ENCODE results near the gene SIGMAR1. TPM values are rescaled to one million over a fixed set of nuclear protein-coding genes. Genes with fewer than 3 reads are reported as not detected.

SIGMAR1 gene
- total RNA-seq, 2 donors from 2014 or later, result 26.7 to 57.1 TPM

- Histone ChIP-seq H3K27me3 (peaks cover 3 to 10% of the 10 kb centered on the region in 2 donors), H3K4me1 (peaks cover 40% of the 10 kb centered on the region)
Observed at GRCh38 chr9:34588671-34589635, 48.6 kb downstream of the SIGMAR1 start.

DNA sequence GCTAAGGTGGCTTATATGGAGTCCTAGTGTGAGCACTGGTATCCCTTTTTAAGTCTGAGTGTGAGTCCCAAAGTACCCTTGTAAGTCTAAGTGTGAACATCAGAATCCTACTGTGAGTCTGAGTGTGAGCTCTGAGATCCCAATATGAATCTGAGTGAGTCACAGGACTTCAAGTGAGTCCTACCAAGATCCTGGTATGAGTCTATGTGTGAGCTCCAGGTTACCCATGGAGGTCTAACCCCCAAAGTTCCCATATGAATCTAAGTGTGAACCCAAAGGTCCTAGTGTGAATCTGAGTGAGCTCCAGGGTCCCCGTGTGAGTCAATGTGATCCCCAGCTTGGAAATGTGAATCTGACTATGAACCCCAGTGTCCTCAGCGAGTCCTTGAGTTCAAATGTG is 50.3 kb downstream of the SIGMAR1 start:
- intact Hi-C loops (cut with DNase I), result loop anchor here (5.0 kb wide), 1 partner anchor 35 kb away; no protein-coding TSS in a partner anchor
- WGBS, 2 donors, result 59 to 100% methylated on average over 1 to 2 of the region's 2 CpGs
- Histone ChIP-seq H3K27ac (no peak overlapping the region), H3K4me1 (peaks cover 34% of the 10 kb centered on the region), H3K9me3 (no peaks in the 10 kb centered on the region), H3K27me3 (peaks cover 3 to 10% of the 10 kb centered on the region in 2 donors), H3K36me3 (replicated peaks in 1 of 2; ENCODE audit: insufficient read depth in 1 of 2, low read depth in 2 of 2) (no peaks in the 10 kb centered on the region), H3K4me3 (no peak overlapping the region)
- no peak for TF ChIP-seq CTCF (IDR thresholded peaks at IDR 0.05)
- TF ChIP-seq POLR2A (IDR thresholded peaks at IDR 0.05), result no peak
- ATAC-seq (no peak), DNase-seq (no peak)

More at GRCh38 chr9:34588671-34589635, 48.6 kb downstream of the SIGMAR1 start:
- no peaks in the 10 kb centered on the region for H3K9me3 ChIP-seq
- no peaks in the 10 kb centered on the region for H3K36me3 ChIP-seq (replicated peaks in 1 of 2; ENCODE audit: insufficient read depth in 1 of 2, low read depth in 2 of 2)
- ATAC-seq (no peak), DNase-seq (no peak)
- 1 to 2% methylated on average over 28 to 86 of the region's 86 CpGs for WGBS, 2 donors
- TF ChIP-seq POLR2A (IDR thresholded peaks at IDR 0.05) (no peak), CTCF (IDR thresholded peaks at IDR 0.05) (no peak)
- no peak overlapping the region for H3K27ac ChIP-seq
- intact Hi-C loops (cut with DNase I), result loop anchor here (5.0 kb wide), 1 partner anchor 37 kb away; no protein-coding TSS in a partner anchor
- no peak overlapping the region for H3K4me3 ChIP-seq

DNA sequence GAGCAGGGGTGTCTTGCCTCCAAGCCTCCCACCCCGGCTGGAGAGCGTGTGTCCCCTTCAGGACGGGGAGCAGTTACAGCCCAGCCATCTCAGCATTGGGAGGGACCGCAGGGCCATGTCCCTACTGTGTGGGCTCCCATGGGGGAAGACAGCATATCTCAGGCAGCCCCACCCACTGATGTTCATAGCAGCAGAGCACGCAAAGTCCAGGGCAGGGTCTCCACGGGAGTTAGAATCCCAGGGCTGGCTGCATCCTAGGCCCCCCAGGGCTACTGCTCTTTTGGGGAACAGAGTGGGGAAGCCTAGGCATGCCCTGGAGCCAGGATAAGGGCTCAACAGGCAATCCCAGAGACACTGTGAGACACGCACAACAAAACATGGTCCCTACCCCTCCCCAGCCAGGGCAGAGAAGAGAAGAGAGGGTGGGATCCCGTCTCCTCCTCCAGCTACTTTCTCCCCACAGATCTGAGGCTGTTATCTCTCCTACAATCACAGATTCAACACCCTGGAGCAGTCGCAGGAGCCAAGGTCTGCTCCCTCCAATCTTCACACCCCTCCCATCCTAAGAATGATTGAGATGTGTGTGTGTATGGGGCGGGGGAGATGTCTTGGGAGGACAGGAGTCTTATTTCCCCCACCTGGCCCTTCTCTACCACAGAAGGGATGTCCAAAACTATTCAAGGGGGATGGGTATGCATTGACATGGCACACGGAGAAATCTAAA is 51.5 kb downstream of the SIGMAR1 start:
- Histone ChIP-seq H3K27me3 (peaks cover 3 to 10% of the 10 kb centered on the region in 2 donors), H3K27ac (no peak overlapping the region), H3K36me3 (replicated peaks in 1 of 2; ENCODE audit: insufficient read depth in 1 of 2, low read depth in 2 of 2) (no peaks in the 10 kb centered on the region), H3K4me3 (no peak overlapping the region), H3K9me3 (no peaks in the 10 kb centered on the region), H3K4me1 (peaks cover 25% of the 10 kb centered on the region)
- WGBS, 2 donors, result 13 to 18% methylated on average over 5 to 11 of the region's 11 CpGs
- DNase-seq, result no peak
- intact Hi-C loops (cut with DNase I), result loop anchor here (5.0 kb wide), 1 partner anchor 34 kb away; no protein-coding TSS in a partner anchor
- TF ChIP-seq CTCF (IDR thresholded peaks at IDR 0.05) (no peak), POLR2A (IDR thresholded peaks at IDR 0.05) (no peak)
- ATAC-seq, result no peak

- ATAC-seq, result no peak
- Histone ChIP-seq H3K36me3 (replicated peaks in 1 of 2; ENCODE audit: insufficient read depth in 1 of 2, low read depth in 2 of 2) (no peaks in the 10 kb centered on the region), H3K9me3 (no peaks in the 10 kb centered on the region), H3K27me3 (peaks cover 3 to 10% of the 10 kb centered on the region in 2 donors), H3K27ac (no peak overlapping the region), H3K4me3 (no peak overlapping the region), H3K4me1 (peaks cover 14% of the 10 kb centered on the region)
- TF ChIP-seq POLR2A (IDR thresholded peaks at IDR 0.05), result no peak
- TF ChIP-seq CTCF (IDR thresholded peaks at IDR 0.05), result no peak
- WGBS, 2 donors, result 34 to 42% methylated on average over 5 of the region's 5 CpGs
- DNase-seq, result no peak
- intact Hi-C loops (cut with DNase I), result loop anchor here (5.0 kb wide), 1 partner anchor 33 kb away; no protein-coding TSS in a partner anchor
Observed at GRCh38 chr9:34584970-34585369, 52.6 kb downstream of the SIGMAR1 start.

Small RNA genes lying within 50 kb of the gene (small RNA-seq; reads per million reads assigned to genes)
- gene CCL27, result not detected

Other genes with a start within 250 kb of the SIGMAR1 start
- gene FAM219A, start 179.2 kb downstream of the SIGMAR1 start, total RNA-seq, result 1 to 10 TPM; 6.5 to 6.6 TPM
- 1 to 10 TPM in 1 of 2 donors, under 1 TPM in 1; 0.99 to 2.1 TPM for gene DNAI1, start 179.0 kb downstream of the SIGMAR1 start, total RNA-seq
- gene ENHO, start 114.8 kb downstream of the SIGMAR1 start, total RNA-seq, result 1 to 10 TPM in 1 of 2 donors, not detected in 1; 2.9 TPM
- gene CNTFR, start 48.1 kb downstream of the SIGMAR1 start, total RNA-seq, result 10 to 100 TPM in 1 of 2 donors, 1 to 10 TPM in 1; 1.6 to 16.8 TPM
- gene RPP25L, start 25.7 kb downstream of the SIGMAR1 start, total RNA-seq, result 10 to 100 TPM in 1 of 2 donors, 1 to 10 TPM in 1; 8.6 to 16.9 TPM
- gene DCTN3, start 17.3 kb downstream of the SIGMAR1 start, total RNA-seq, result 10 to 100 TPM; 36.1 to 39.9 TPM
- not detected for gene ARID3C, start 8.7 kb downstream of the SIGMAR1 start, total RNA-seq
- gene GALT, start 8.9 kb upstream of the SIGMAR1 start, total RNA-seq, result 10 to 100 TPM; 31.6 to 33.2 TPM
- gene IL11RA, start 14.4 kb upstream of the SIGMAR1 start, total RNA-seq, result 10 to 100 TPM; 14.5 to 27.4 TPM
- gene CCL27, start 24.9 kb upstream of the SIGMAR1 start, total RNA-seq, result not detected
- not detected for gene CCL19, start 53.5 kb upstream of the SIGMAR1 start, total RNA-seq
- gene CCL21, start 72.3 kb upstream of the SIGMAR1 start, total RNA-seq, result 10 to 100 TPM; 32.6 to 40.2 TPM